HG02938 (cell line): ENCODE measurements around the gene ROMO1.
"Not testable (repeated sequence)": the region's sequence is repeated elsewhere in the genome, so short reads cannot be mapped to it uniquely, and the experiment has no call there.

ENCODE experiments used
- ATAC-seq: cut with Tn5 transposase; IDR thresholded peaks from one replicate; pipeline ENCODE4 v1.9.1; 2021; ENCODE audit warnings: mild to moderate bottlenecking, moderate library complexity; ENCODE audit not compliant: unreplicated experiment

ROMO1 gene

GRCh38 chr20:35744492-35744841 lies 45.3 kb downstream of the ROMO1 start:
- ATAC-seq, result not testable (repeated sequence)
